GM23248 (cell line): Measurements from ENCODE around the gene TNS3.
"Not testable (repeated sequence)": the region's sequence is repeated elsewhere in the genome, so short reads cannot be mapped to it uniquely, and the experiment has no call there.

Experiments
- EZH2 ChIP-seq: fragments of 200-600 bp; sonication (generic); IDR thresholded peaks from 2 replicates; pipeline ENCODE4 v1.6.1; 2018; ENCODE audit warnings: antibody characterized with exemption, mild to moderate bottlenecking; ENCODE audit not compliant: insufficient read depth, poor library complexity, severe bottlenecking
- EZH2phosphoT487 ChIP-seq: fragments of 200-600 bp; sonication (generic); IDR thresholded peaks from 2 replicates; pipeline ENCODE4 v1.6.1; 2018; ENCODE audit warnings: antibody characterized with exemption, moderate library complexity, mild to moderate bottlenecking, low read depth; ENCODE audit not compliant: insufficient read depth

DNA sequence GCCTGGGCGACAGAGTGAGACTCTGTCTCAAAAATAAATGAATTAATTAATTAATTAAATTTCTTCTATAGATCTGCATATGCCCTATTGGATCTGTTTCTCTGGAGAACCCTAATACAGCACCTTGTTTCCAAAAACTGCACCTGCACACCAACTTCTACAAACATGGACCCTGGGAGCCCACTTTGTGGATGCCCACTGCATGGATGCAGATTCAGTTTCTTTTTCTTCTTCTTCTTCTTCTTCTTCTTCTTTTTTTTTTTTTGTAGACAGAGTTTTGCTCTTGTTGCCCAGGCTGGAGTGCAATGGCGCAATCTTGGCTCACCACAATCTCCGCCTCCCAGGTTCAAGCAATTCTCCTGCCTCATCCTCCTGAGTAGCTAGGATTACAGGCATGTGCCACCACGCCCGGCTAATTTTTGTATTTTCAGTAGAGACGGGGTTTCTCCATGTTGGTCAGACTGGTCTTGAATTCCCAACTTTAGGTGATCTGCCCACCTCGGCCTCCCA lies 4.3 kb upstream of the TNS3 start:
- not testable (repeated sequence) for TF ChIP-seq EZH2phosphoT487, EZH2
